Lung (tissue), 12 donors: ENCODE measurements around the gene WRNIP1. TPM values are rescaled to one million over a fixed set of nuclear protein-coding genes. Genes with fewer than 3 reads are reported as not detected.
A peak's percentile ranks its signal among the peaks of the same experiment; 100 is the strongest.

Experiments
- ATAC-seq: fragments of 200-7000 bp; cut with Tn5 transposase; one replicate; pipeline ENCODE4 v1.9.1; 2020; ENCODE audit warnings: moderate number of reproducible peaks; ENCODE audit not compliant: insufficient read depth, low FRiP score
- DNase-seq, 3 donors: peaks; one replicate each; pipeline ENCODE4 v3.0.0-alpha.2; 2013 to 2017
- H3K27ac ChIP-seq, 2 donors: one replicate each; pipeline ENCODE4 v1.5.1; 2013; ENCODE audit warnings: mild to moderate bottlenecking in 2 of 2, moderate library complexity in 2 of 2, control low read depth in 1 of 2, inconsistent platforms in 1 of 2, low read depth in 1 of 2, low read length in 1 of 2
- H3K27me3 ChIP-seq, 3 donors: one replicate each; pipeline ENCODE4 v1.5.1; 2013; ENCODE audit warnings: low read length in 2 of 3; ENCODE audit not compliant: control insufficient read depth in 3 of 3, insufficient read depth in 3 of 3
- H3K36me3 ChIP-seq, 4 donors: one replicate each; pipeline ENCODE4 v1.5.1; 2013; ENCODE audit warnings: low read length in 4 of 4, mild to moderate bottlenecking in 1 of 4, moderate library complexity in 1 of 4; ENCODE audit not compliant: control insufficient read depth in 4 of 4, insufficient read depth in 4 of 4
- H3K4me1 ChIP-seq, 5 donors: one replicate each; pipeline ENCODE4 v1.5.1; 2013; ENCODE audit warnings: low read length in 5 of 5, mild to moderate bottlenecking in 2 of 5, moderate library complexity in 1 of 5; ENCODE audit not compliant: control insufficient read depth in 5 of 5, insufficient read depth in 5 of 5
- H3K4me3 ChIP-seq: one replicate; pipeline ENCODE4 v1.5.1; 2013; ENCODE audit warnings: mild to moderate bottlenecking, control low read depth, moderate library complexity
- H3K9ac ChIP-seq, 2 donors: one replicate each; pipeline ENCODE4 v1.5.1; 2013; ENCODE audit warnings: low read length in 2 of 2, control low read depth in 1 of 2; ENCODE audit not compliant: insufficient read depth in 1 of 2
- H3K9me3 ChIP-seq, 4 donors: one replicate each; pipeline ENCODE4 v1.5.1; 2013; ENCODE audit warnings: low read length in 3 of 4, mild to moderate bottlenecking in 1 of 4, moderate library complexity in 1 of 4; ENCODE audit not compliant: control insufficient read depth in 4 of 4, insufficient read depth in 3 of 4
- CTCF ChIP-seq: IDR thresholded peaks from 2 replicates; pipeline ENCODE4 v1.5.1; 2012; ENCODE audit warnings: mild to moderate bottlenecking; ENCODE audit errors: control extremely low read depth, extremely low read depth
- WGBS, 2 donors: extraction: QIAGEN DNeasy Blood & Tissue Kit; methylation state at CpG; one replicate each; pipeline ENCODE4 v1.1.7; 2013; 5-methylcytosine and 5-hydroxymethylcytosine counted together
- polyA plus RNA-seq, 2 donors: library from polyadenylated mRNA; stranded (reverse); fragments of 200-250 nt; gene quantifications; one replicate each; pipeline ENCODE4 v1.2.1, GENCODE V29; 2013
- total RNA-seq, 2 donors: library from RNA; depleted of rRNA in 1 of 2; stranded (reverse); fragments of >200 nt in 1 of 2; gene quantifications; one replicate each; pipeline ENCODE4 v1.2.1, GENCODE V29; 2014 to 2021
- donor health status: control.
- donor health status: control.
- donor health status: Bipolar disorder and iron deficiency.
- donor health status: healthy.
- donor health status: DM: yes; HTN: yes; CAD: no.

The WRNIP1 gene
- total and polyA plus RNA-seq, 4 donors, result 36.8 to 56.0 (median 42.7) TPM

DNA sequence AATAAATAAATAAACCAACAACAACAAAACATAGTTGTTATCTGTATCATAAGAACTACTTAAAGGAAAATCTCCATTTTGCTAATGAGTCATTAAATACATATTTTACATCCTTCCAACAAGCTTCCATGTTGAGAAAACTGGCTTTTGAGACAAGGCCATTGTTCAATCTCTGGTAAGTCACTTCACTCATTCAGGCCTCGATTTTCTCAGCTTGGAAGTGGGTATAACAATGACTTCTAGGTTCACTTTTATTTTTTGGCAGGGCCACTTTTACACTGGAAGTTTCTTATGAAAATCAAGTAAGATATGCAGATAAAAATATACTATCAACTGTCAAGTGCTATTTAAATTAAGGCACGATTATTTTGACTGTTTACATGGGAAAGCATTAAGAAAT lies 30.0 kb downstream of the WRNIP1 start:
- DNase-seq (no peak), ATAC-seq (no peak)
- TF ChIP-seq CTCF, result no peak
- Histone ChIP-seq H3K9ac (no peak overlapping the region), H3K4me3 (no peak overlapping the region), H3K4me1 (peaks cover 0 to 18% (median 0%) of the 10 kb centered on the region in 5 donors), H3K9me3 (no peaks in the 10 kb centered on the region), H3K27me3 (no peaks in the 10 kb centered on the region), H3K27ac (no peak overlapping the region), H3K36me3 (peaks cover 0 to 2% (median under 1%) of the 10 kb centered on the region in 4 donors)
- WGBS, 2 donors, result 47 to 72% methylated on average over 2 of the region's 2 CpGs

DNA sequence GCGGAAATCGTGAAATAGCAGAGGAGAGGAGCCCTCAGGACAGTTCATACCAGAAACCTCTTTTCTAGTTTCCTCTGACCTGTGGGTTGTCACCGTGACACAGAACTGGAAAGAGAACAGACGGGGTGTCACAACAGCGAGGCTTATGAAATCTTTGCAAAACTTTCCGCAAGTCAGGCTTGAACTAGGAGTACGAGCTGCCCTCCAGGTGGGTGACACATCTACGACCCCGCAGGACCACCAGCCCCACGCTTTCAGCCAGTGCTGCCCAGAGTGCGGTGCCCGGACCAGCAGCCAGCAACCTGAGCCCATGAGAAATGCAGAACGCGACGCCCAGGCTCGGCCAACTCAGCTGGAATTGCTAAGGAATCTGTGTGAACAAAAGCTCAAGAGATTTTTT lies 30.8 kb downstream of the WRNIP1 start:
- no peaks in the 10 kb centered on the region for H3K27me3 ChIP-seq
- TF ChIP-seq CTCF, result no peak
- H3K27ac ChIP-seq, result peak overlapping the region in 1 of 2 donors; percentile 74
- H3K9me3 ChIP-seq, result no peaks in the 10 kb centered on the region
- H3K4me1 ChIP-seq, result peaks cover 0 to 24% (median 0%) of the 10 kb centered on the region in 5 donors
- no peak overlapping the region for H3K4me3 ChIP-seq
- H3K9ac ChIP-seq, result no peak overlapping the region
- 42 to 77% methylated on average over 16 of the region's 16 CpGs for WGBS, 2 donors
- no peak for DNase-seq
- no peak for ATAC-seq
- H3K36me3 ChIP-seq, result peaks cover 0 to 2% (median under 1%) of the 10 kb centered on the region in 4 donors

- no peak for DNase-seq
- no peaks in the 10 kb centered on the region for H3K9me3 ChIP-seq
- TF ChIP-seq CTCF, result no peak
- WGBS, 2 donors, result 50 to 60% methylated on average over 6 of the region's 6 CpGs
- H3K4me1 ChIP-seq, result peaks cover 0 to 27% (median 0%) of the 10 kb centered on the region in 5 donors
- no peaks in the 10 kb centered on the region for H3K27me3 ChIP-seq
- peaks cover 0 to 2% (median under 1%) of the 10 kb centered on the region in 4 donors for H3K36me3 ChIP-seq
- peak overlapping the region in 1 of 2 donors; percentile 66 for H3K27ac ChIP-seq
- H3K4me3 ChIP-seq, result no peak overlapping the region
- H3K9ac ChIP-seq, result no peak overlapping the region
- ATAC-seq, result peak; percentile 6
Measured at GRCh38 chr6:2796861-2797260, 31.7 kb downstream of the WRNIP1 start.

- DNase-seq (peak in 1 of 3 donors; percentile 19), ATAC-seq (peak; percentile 36)
- Histone ChIP-seq H3K9me3 (no peaks in the 10 kb centered on the region), H3K27me3 (no peaks in the 10 kb centered on the region), H3K4me1 (peaks cover 0 to 24% (median 0%) of the 10 kb centered on the region in 5 donors), H3K27ac (peak overlapping the region in 1 of 2 donors; percentile 66), H3K9ac (no peak overlapping the region), H3K4me3 (no peak overlapping the region), H3K36me3 (peaks cover 0 to 2% (median under 1%) of the 10 kb centered on the region in 4 donors)
- WGBS, 2 donors, result 10 to 20% methylated on average over 3 of the region's 3 CpGs
- TF ChIP-seq CTCF, result no peak
Measured at GRCh38 chr6:2797564-2798031, 32.4 kb downstream of the WRNIP1 start.
